OCI-LY3 (cell line): ENCODE results near the gene OTOGL.

Experiments
- H2AFZ ChIP-seq: fragments of 200-600, 300-600 bp; shearing (Covaris generic); 2 replicates; pipeline ENCODE4 v1.6.0; 2014; ENCODE audit warnings: antibody characterized with exemption, low read depth, low read length
- H3K27ac ChIP-seq: fragments of 200-600, 300-600 bp; sonication (generic); 2 replicates; pipeline ENCODE4 v1.5.1; 2014; ENCODE audit warnings: mild to moderate bottlenecking, low read length, moderate library complexity, mixed read lengths
- H3K27me3 ChIP-seq: fragments of 200-600, 300-600 bp; sonication (generic); 2 replicates; pipeline ENCODE4 v1.6.1; 2014; ENCODE audit warnings: low read depth, low read length, mixed read lengths
- H3K36me3 ChIP-seq: fragments of 200-600, 300-600 bp; sonication (generic); replicated peaks from 2 replicates; pipeline ENCODE3; 2014; ENCODE audit warnings: low read depth, low read length, mixed read lengths
- H3K4me1 ChIP-seq: fragments of 300-600, 200-600 bp; sonication (generic); 2 replicates; pipeline ENCODE4 v1.6.1; 2014; ENCODE audit warnings: low read length, mixed read lengths
- H3K4me2 ChIP-seq: fragments of 200-600, 300-600 bp; sonication (generic); 2 replicates; pipeline ENCODE4 v1.6.1; 2014; ENCODE audit warnings: low read length, mixed read lengths
- H3K4me3 ChIP-seq: fragments of 300-600, 200-600 bp; sonication (generic); 2 replicates; pipeline ENCODE4 v1.5.1; 2014; ENCODE audit warnings: antibody characterized with exemption, mild to moderate bottlenecking, low read length, moderate library complexity
- H3K79me2 ChIP-seq: fragments of 300-600, 200-600 bp; shearing (Covaris generic); 2 replicates; pipeline ENCODE4 v1.6.1; 2014; ENCODE audit warnings: mild to moderate bottlenecking, low read length, mixed read lengths
- H3K9ac ChIP-seq: fragments of 300-600, 200-600 bp; shearing (Covaris generic); 2 replicates; pipeline ENCODE4 v1.6.0; 2014; ENCODE audit warnings: mild to moderate bottlenecking, low read length, moderate library complexity
- H3K9me3 ChIP-seq: fragments of 200-600, 300-600 bp; shearing (Covaris generic); 2 replicates; pipeline ENCODE4 v1.6.1; 2014; ENCODE audit warnings: low read length, mixed read lengths; ENCODE audit not compliant: insufficient read depth
- H4K20me1 ChIP-seq: fragments of 200-600, 300-600 bp; sonication (generic); 2 replicates; pipeline ENCODE4 v1.6.1; 2016; ENCODE audit warnings: low read length, mixed read lengths; ENCODE audit not compliant: insufficient read depth
- CTCF ChIP-seq: fragments of 200-600, 300-600 bp; sonication (generic); IDR thresholded peaks from 2 replicates; pipeline ENCODE4 v1.5.1; 2014; ENCODE audit warnings: antibody characterized with exemption, low read length, low read depth
- EZH2phosphoT487 ChIP-seq: fragments of 200-600 bp; shearing (Covaris generic); IDR thresholded peaks from 2 replicates; pipeline ENCODE4 v1.6.1; 2018; ENCODE audit warnings: antibody characterized with exemption, mixed run types, low read depth

OTOGL gene

GRCh38 chr12:80262346-80262745, 163.0 kb downstream of the OTOGL start:
- no peak for TF ChIP-seq EZH2phosphoT487
- H3K27me3 ChIP-seq, result no peaks in the 10 kb centered on the region; the same call in 1 of the 2 replicates
- H2AFZ ChIP-seq, result no peak overlapping the region
- H3K79me2 ChIP-seq, result no peaks in the 10 kb centered on the region
- H3K4me1 ChIP-seq, result no peaks in the 10 kb centered on the region
- no peaks in the 10 kb centered on the region for H4K20me1 ChIP-seq
- no peaks in the 10 kb centered on the region for H3K9me3 ChIP-seq
- no peak overlapping the region for H3K4me3 ChIP-seq
- no peaks in the 10 kb centered on the region for H3K36me3 ChIP-seq
- no peak overlapping the region for H3K9ac ChIP-seq
- no peak overlapping the region for H3K27ac ChIP-seq
- H3K4me2 ChIP-seq, result no peak overlapping the region

GRCh38 chr12:80262771-80263170, 163.4 kb downstream of the OTOGL start:
- Histone ChIP-seq H3K4me3 (no peak overlapping the region), H3K27me3 (no peaks in the 10 kb centered on the region; the same call in 1 of the 2 replicates), H3K4me2 (no peak overlapping the region), H3K9ac (no peak overlapping the region), H3K4me1 (no peaks in the 10 kb centered on the region), H4K20me1 (no peaks in the 10 kb centered on the region), H2AFZ (no peak overlapping the region), H3K9me3 (no peaks in the 10 kb centered on the region), H3K36me3 (no peaks in the 10 kb centered on the region), H3K27ac (no peak overlapping the region), H3K79me2 (no peaks in the 10 kb centered on the region)
- no peak for TF ChIP-seq EZH2phosphoT487

GRCh38 chr12:80264386-80264785, 165.0 kb downstream of the OTOGL start:
- H2AFZ ChIP-seq, result no peak overlapping the region
- no peaks in the 10 kb centered on the region for H3K36me3 ChIP-seq
- H3K79me2 ChIP-seq, result no peaks in the 10 kb centered on the region
- no peak overlapping the region for H3K4me3 ChIP-seq
- no peak overlapping the region for H3K9ac ChIP-seq
- peaks cover 3% of the 10 kb centered on the region; the same call in 1 of the 2 replicates for H4K20me1 ChIP-seq
- no peak overlapping the region for H3K4me2 ChIP-seq
- peaks cover 13% of the 10 kb centered on the region for H3K4me1 ChIP-seq
- H3K27me3 ChIP-seq, result no peaks in the 10 kb centered on the region; the same call in 1 of the 2 replicates
- H3K27ac ChIP-seq, result no peak overlapping the region
- no peak for TF ChIP-seq CTCF
- TF ChIP-seq EZH2phosphoT487, result no peak
- H3K9me3 ChIP-seq, result no peaks in the 10 kb centered on the region

GRCh38 chr12:80264891-80265290, 165.6 kb downstream of the OTOGL start:
- Histone ChIP-seq H3K4me1 (peaks cover 18% of the 10 kb centered on the region), H3K4me3 (no peak overlapping the region), H3K9ac (no peak overlapping the region), H3K27ac (no peak overlapping the region), H3K9me3 (no peaks in the 10 kb centered on the region), H3K4me2 (no peak overlapping the region), H4K20me1 (peaks cover 3% of the 10 kb centered on the region; the same call in 1 of the 2 replicates), H3K79me2 (no peaks in the 10 kb centered on the region), H2AFZ (no peak overlapping the region), H3K36me3 (no peaks in the 10 kb centered on the region), H3K27me3 (no peaks in the 10 kb centered on the region; the same call in 1 of the 2 replicates)
- TF ChIP-seq CTCF (no peak), EZH2phosphoT487 (no peak)

GRCh38 chr12:80268924-80269749, 169.8 kb downstream of the OTOGL start:
- Histone ChIP-seq H3K79me2 (no peaks in the 10 kb centered on the region), H3K4me3 (0 out of 2 replicates have a peak overlapping the region, but pooled peaks have one; percentile 8), H3K36me3 (no peaks in the 10 kb centered on the region), H2AFZ (no peak overlapping the region), H3K4me2 (peak overlapping the region; percentile 58), H3K4me1 (peaks cover 18% of the 10 kb centered on the region), H3K27ac (no peak overlapping the region), H3K27me3 (no peaks in the 10 kb centered on the region; the same call in 1 of the 2 replicates), H3K9ac (no peak overlapping the region), H4K20me1 (peaks cover 3% of the 10 kb centered on the region; the same call in 1 of the 2 replicates), H3K9me3 (no peaks in the 10 kb centered on the region)
- TF ChIP-seq CTCF, result no peak
- TF ChIP-seq EZH2phosphoT487, result no peak
